GM21390 (cell line): ENCODE data around the gene TUBB1.
A peak's percentile ranks its signal among the peaks of the same experiment; 100 is the strongest.
"Not testable (repeated sequence)": the region's sequence is repeated elsewhere in the genome, so short reads cannot be mapped to it uniquely, and the experiment has no call there.

Experiments used
- ATAC-seq: cut with Tn5 transposase; IDR thresholded peaks from one replicate; pipeline ENCODE4 v1.9.1; 2021; ENCODE audit not compliant: unreplicated experiment

TUBB1 gene

DNA sequence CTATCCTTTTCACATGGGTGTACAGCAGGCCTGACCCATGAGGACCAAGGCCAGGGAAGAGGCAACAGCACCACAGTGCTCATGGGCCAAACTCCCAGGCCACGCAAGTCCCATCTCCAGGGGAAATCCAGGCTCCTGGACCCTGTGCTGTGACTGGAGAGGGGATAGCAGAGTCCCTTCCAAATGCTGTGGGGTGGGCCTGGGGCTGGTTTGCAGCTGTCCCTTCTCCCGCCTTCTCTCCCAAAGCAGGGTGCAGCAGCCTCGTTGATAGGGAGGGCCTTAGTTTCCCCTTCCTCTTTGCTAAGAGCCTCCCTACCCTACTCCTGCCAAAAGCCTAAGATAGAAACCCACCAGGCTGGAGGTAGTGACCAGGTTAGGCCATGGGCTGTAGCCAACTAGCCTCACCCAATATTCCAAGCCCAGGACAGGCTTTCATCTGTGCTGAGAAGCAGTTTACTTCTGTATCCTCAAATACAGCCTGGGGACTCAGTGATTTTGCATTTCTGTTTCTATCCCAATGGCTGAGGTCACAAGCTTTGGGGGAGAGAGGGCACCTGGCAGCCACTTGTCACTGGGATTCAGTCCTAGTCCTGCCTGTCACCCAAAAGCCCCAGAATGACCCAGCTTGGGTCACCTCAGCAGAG lies 13.6 kb upstream of the TUBB1 start:
- ATAC-seq: no peak

DNA sequence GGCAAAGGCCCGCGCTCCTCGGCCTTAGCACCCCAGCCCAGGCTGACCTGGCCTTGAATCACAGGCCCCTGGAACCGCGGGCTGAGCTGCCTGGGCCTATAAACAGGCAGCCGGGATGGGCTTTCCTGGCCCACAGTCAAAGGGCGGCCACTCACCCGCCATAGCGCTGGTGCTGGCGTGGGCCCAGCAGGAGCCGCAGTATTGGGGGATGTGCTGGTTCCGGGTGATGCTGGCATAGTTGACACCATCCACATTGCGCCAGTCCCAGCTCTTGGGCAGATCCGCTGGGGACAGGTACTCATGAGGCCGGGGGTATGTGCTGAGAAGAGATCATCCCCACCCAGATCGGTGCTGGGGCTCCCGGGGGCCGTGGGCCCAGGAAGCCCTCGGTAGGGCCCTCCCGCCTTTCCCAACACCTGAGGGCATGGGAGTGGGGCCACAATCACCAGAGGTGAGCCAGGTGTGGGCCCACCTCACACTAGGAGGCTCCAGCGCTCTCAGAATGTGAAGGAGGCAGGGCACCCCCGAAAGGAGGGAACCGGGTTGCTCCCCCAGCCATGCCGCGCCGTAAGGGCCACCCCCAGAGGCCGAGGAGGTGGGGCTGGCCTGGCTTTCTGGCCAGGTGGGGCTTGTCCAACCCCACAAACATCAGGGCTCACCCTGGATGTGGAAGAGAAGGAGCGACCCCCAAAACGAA lies 12.9 kb upstream of the TUBB1 start:
- no peak for ATAC-seq

DNA sequence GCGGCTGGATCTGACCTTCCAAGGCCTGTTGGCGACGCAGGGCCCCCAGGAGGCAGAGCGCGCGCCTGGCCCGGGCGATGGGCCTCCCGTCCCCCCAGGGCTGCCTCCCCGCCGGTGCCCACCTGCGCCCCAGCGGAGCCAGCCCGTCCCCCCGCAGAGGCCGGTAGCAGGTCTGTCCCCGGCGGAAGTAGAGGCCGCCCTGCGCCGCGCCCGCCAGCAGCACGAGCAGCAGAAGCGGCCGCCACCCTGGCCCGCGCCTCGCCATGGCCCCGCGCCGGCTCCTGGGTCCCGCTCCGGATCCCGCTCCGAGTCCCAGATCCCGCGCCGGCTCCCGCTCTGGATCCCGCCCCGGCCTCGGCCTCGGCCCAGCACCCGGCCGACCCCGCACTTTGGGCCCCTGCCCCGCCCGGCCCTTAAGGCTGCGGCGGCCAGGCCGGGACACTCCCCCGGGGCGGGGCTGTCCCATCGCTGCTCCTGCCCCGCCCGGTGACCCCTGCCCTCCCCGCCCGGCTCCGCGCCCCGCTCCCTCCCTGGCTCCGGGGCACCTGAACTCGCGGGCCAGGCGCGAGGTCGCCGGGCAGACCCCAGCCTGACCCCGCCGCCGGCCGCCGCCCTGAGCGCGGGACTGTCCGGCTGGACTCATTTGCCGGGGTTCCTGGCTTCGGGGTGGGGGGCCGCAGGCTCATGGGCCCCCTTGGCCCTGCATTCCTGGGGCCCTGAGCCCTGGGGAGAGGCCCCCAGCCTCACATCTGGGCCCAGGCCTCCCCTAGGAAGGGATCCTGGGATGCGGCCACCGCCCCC lies 12.2 kb upstream of the TUBB1 start, which contains the start of gene CTSZ:
TSS of gene CTSZ (minus strand) at position 391 of the 801 bp plus-strand sequence. CDS start at position 265, 126 bp downstream.
- ATAC-seq: peak; percentile 27

DNA sequence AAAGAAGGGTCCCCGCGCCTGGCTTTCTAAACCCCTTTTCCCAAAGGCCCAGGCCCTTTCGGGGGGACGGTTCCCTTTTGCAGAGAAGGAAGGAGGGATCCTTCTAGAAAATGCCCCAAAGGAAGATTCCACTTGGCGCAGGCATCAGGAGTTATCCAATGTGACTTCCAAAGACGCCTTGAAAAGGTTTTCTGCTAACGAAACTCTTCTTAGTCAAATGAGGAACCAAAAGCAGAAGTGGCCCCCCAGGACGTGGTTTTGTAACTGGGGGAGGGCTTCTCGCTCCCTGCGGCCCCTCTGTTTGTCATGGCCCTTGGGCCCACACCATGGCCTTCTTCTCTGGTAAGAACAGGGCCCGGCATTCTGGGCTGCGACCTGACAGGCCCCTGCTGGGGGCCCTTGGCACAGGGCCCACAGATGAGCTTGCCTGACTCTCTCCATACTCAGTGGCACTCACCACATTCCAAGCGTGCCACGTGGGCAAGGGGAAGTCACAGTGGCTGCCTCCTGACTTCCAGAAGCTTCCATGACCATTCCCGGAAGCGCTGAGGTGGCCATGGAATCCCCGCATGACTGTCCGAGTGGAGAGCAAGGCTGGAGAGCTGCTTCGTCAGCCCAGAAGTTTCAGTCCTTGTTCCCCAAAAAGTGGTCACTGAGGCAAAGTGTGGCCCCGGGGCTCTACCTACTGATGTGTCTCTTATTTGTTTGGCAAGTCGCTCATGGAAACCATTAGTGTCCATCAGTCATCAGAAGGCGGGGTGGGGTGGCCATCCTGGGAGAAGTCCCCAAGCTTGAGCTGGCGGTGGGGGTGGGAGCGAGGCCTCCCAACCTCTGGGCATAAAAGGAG lies 11.3 kb upstream of the TUBB1 start:
- ATAC-seq: peak; percentile 33

DNA sequence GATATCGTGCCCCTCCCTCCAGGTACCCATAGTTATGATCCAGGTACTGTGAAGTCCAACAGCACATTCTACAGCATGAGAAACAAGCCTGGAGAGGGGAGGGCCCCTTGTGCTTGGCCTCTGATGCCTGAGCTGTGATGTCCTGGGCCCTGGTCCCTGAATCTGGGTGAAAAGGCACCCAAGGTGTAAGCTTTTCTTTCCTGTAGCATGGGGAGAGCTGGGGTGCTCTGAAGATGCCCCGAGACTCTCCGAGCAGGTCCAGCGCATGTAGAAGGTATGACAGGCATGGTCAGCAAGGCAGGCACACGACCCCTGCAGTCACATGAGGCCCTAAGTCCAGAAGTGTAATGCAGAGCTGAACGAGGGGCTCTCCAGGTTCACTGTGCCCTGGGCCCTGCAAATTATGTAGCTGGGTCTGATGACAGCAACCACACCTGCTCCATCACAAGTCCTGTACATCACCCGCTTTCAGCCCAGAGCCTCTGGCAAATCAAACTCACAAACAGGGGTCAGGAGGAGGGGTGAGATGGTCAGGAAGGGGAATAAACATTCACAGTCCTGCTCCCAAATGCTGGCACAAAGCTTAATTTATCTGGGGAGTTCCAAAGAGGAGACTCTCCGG lies 10.4 kb upstream of the TUBB1 start:
- ATAC-seq: no peak

DNA sequence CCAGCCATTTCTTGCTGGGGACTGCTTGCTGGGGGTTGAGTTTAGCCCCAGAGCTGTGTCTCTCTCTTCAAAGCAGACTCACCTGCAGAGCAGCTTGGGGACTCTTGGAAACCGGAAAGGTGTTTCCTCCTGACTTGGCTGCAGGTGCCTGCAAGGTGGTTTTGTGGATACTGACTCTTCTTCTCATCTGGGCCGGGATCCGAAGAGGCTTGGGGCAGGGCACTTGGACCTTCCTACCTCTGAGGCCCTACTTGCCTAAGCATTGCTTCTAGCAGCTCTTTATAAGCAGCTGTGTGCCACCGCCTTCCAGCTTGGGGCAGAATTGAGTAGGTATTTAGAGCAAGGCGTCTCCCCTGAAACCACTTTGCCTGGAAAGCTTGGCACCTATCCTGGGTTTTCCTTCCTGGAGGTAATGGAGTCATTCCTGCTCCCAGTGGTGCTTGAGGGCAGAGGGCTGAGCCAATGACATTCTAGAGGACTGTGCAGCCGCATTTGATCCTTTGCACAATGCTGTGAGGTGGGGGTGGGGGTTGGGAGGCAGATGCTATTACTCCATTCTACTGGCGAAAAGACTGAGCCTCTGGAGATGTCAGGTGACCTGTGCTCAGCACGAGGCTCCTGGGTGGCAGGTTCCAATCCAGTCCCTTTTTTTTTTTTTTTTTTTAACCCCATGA lies 8.8 kb upstream of the TUBB1 start:
- no peak for ATAC-seq

DNA sequence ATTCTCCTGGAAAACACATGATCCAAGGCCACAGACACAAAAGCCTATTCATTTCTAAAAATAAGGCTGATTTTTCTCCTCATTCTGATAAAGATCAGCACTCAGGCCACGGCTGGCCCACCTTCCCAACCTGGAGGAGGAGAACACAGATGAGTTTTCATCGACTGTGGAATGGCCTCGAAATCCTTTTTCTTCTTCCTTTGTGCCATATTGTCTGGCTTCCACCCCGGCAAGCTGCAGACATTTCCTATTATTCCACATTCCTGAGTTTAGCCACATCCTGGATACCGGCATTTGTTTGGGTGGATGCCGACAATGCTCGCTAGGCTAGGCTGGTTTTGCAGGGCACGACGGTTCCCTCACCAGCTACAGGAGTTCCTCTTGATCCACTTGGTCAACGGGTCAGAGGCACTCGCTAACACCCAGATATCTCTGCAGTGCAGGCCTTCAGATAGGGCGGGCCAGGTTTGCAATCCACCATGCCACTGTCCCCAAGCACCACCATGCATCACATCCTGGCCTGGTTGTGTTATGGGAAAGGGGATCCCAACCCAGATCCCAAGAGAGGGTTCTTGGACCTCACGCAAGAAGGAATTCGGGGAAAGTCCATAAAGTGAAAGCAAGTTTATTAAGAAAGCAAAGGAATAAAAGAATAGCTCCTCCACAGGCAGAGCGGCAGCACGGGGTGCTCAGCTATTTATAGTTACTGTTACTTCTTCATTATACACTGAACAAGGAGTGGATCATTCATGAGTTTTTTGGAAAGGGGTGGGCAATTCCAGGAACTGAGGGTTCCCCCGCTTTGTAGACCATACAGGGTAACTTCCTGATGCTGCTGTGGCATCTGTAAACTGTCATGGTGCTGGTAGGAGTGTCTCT lies 8.0 kb upstream of the TUBB1 start:
- no peak for ATAC-seq

DNA sequence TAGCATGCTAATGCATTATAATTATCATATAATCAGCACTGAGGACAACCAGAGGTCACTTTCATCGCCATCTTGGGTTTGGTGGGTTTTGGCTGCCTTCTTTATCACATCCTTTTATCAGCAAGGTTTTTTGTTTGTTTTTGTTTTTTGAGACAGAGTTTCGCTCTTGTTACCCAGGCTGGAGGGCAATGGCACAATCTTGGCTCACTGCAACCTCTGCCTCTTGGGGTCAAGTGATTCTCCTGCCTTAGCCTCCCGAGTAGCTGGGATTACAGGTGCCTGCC lies 7.4 kb upstream of the TUBB1 start:
- not testable (repeated sequence) for ATAC-seq

DNA sequence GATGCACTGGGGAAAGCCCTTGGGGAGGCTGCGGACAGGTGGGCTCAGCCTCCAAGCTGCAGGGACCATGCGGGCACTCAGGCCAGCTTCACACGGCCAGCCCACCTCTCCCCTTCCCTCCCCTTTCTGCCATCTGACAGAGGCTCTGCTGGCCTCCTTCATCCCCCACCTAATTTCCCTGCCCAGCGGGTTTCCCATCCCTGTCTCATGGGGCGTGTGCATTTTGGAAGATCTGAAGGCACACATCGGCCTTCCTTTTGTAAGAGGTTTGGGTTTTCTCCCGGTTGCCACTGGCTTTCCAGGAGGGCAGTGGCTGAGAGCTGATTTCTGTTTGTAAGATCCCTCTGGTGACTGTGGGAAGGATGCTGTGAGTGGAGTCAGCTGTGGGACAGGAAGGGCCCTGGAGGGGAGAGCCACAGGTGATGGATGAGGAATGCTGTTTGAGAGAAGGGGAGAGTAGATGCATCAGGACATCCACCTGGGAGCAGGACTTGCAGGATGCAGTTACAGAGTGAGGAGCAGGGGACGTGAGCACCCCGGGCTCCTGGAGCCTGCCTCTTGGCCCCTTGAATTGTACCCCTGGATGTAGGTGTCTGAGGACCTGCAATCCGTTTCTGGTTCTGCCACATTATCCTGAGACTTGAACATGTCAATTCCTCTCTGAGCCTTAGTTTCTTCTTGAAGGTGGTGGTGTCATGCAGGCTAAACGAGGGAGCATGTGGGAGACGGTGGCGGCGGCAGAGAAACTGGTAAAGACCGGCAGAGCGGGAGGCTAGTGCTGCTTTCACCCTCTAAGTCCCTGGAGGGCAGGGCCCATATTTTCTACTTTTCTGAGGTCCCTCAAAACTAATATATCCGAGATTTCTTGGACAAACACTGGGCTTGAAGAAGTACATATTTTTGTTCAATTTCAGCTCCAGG lies 5.9 kb upstream of the TUBB1 start:
- ATAC-seq: no peak

DNA sequence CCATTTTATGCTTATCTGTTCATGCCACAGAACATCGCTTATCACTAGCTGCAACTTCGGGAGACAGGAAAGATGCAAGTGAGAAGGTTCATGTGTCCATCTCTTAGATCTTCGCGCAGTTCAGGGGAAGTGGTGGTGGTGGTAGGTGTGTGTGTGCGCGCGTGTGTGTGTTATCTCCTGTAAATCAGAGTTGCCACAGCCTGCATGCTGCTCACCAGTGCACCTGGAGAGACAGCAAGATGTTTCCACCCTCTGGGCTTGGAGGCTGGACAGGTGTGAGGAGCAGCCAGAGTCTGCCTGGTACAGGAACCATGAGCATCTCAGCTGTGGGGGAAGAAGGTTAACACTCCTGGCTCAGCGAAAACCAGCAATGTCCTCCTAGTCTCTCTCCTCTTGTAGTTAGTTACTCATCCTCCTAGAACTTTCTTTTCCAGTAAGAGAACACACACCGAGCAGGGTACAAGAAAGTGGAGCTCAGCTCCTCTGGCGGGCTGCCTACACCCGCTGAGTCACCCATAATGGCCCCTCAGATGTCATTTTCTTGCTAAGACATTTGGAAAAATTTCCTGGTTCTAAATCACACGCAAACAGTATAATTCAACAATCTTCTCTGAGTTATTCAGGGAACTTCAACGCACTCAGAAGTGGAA lies 5.1 kb upstream of the TUBB1 start:
- no peak for ATAC-seq

DNA sequence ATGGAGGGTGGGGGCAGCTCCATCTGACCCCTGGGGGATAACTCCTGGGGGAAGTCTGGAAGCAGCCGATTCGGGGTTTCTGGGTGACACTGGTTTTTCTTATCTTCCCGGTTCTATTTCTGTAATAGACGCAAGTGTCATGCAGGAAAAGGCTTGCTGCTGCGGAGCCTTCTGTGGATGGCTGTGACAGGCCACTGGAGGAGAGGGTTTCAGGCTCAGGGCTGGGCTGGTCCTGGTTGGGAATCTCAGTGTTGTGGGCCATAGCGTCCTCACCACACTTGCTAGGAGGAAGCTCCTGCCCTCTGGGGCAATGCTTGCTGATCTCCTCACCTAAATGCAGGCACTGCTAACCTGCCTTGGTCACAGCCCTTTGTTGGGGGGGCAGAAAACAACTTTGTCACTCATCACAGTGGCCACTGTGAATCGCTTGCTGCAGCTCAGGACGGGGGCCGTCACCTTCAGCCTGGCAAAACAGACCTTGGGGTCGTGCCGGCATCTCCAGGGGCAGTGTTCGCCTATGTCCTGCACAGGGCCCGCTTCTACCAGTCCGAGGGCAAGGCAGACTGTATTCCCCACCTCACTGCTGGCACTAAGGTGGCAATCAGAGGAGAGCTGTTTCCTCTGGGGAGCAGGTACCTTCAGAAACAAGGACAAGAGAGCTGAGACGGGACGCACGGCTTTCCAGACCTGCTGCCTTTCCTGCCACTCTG lies 4.4 kb upstream of the TUBB1 start:
- ATAC-seq: no peak

DNA sequence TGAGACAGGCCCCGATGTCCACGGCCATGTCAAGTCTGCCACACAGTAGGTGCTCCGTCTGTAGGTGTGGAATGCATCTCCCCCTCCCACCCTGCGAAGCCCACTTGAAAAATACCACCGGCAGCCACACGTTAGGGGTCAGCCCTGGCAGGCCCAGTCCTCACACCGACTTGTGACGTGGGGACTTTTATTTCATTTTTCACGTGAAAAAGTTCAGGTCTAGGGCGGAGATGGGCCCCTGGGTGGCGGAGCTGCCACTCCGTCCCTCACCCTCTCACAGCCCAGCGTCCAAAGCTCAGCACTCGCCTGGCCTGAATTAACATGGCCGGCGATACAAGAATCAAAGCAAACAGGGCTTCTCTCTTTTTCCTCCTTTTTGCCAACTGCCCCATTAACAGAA lies 3.8 kb upstream of the TUBB1 start:
- ATAC-seq: no peak

DNA sequence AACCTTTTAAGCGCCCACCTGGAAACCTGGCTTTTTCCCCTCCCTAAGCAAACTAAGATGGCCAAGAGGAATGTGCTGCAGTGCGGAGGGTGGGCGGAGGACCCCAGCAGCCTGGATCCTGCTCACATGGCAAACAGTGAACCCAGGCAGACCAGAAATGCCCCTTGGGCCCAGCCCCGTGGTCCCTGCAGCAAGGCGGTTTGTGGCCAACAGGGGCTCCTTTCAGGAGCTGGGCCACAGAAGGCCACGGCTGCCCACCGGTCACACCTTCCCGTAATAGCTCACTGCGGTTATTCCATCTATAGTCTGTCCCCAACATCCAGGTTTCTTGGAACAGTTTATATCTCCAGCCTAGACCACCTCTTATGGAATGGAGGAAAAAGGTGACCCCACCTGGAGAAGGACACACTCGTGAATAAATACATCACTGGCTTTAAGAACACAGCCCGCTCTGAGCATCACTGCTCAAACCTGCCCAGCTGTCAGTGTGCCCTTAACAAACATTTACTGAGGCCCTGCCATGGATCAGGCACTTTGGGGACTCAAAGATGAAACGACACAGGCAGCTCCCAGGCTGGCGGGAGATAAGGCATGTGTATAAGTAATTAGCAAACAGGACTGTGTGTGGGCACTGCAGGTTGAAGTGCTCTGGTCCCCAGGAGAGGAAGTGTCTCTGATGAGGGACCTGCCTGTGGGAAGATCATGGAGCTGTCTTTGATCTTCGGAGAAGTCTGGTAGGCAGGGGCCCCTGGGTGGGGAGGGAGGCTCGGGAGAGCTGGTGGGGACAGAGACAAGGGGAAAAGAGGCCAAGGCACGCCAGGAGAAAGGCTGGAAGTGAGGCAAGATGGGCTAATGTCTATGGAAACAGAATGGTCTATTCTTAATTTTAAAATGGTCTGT lies 3.2 kb upstream of the TUBB1 start:
- ATAC-seq: no peak

DNA sequence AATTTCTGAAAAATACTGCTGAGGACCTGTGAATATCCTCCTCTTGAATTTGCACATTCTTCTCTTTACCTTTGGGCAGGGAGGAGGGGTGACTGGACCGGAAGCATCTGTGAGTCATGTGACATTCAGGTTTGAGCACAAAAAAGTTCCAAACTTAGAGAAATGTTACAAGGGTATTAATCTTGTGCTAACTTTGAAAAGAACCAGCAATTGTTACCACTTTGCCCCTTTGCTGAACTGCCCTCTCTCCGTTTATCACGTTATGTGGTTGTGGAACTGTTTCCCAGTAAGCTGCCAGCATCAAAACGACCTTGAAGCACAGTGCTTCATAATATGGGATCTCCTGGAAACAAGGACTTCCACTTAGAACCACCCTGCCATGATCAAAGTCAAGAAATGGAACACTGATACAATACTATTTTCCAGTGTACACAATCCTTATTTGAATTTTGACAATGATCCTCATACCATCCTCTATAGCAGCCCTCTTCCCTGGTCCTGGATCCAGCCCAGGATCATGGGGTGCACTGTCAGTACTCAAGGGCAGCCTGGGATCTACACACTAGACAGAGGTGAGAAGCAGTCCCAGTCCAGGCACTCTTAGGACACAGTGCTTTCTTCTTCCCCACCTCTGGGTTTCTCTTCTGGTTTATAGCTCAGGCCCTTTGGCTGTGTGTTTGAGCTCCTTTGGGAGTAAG lies 2.3 kb upstream of the TUBB1 start:
- ATAC-seq: no peak

DNA sequence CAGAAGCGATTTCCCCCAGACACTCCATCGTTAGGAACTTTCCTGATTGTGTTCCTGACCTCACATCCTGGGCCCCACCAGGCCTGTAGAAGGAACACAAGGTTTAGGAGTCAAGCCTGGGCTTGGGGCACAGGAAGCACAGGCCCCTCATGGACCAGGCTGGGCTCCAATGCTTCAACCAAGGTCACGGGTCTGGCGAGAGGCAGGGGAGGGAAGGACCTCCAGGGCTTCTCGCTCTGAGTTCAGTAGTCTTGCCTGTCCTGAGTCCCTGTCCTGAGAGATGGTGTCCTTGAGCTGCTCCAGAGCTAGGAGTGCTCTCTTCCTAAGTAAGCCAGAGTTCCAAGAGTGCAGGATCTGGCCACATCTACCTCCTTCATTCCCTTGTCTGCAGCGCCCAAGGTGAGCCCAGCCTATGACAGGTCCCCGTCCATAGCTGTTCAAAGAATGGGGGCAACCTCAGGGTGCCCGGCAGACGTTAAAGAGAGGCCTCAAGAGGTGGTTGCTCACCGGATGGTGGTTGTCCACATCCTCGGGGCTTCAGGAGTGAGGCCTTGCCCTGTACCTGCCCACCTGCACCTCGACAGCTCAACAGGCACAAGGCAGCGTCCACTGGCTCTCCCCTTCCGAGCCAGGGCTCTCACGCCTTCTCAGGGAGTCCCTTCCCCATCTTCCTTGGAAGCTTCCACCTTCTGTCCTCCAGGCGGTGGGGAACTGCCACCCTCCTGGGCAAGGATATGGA lies 1.6 kb upstream of the TUBB1 start:
- ATAC-seq: no peak
